Calu3 (cell line): ENCODE measurements around the gene BFSP2. TPM values are rescaled to one million over a fixed set of nuclear protein-coding genes. Genes with fewer than 3 reads are reported as not detected.

ENCODE experiments used
- BruUV-seq: library from RNA; stranded (reverse); fragments of 400-500 nt; replicated peaks from 2 replicates; lab custom pipeline; 2021; lab: Mats Ljungman, UMichigan
- CTCF ChIA-PET: fragments of 300-600 bp; sonication (Branson Sonifier 250); formaldehyde crosslinking; loops from one replicate; lab custom pipeline; 2022; ENCODE audit warnings: antibody characterized with exemption; lab: Charles Lee
- DNase-seq: peaks from one replicate; pipeline ENCODE4 v3.0.0; 2022
- H3K27ac Mint-ChIP-seq: one replicate; pipeline ENCODE4 v1.8.0; 2022; ENCODE audit warnings: mixed read lengths; ENCODE audit not compliant: unreplicated experiment
- H3K27me3 Mint-ChIP-seq: one replicate; pipeline ENCODE4 v1.8.0; 2022; ENCODE audit warnings: mixed read lengths; ENCODE audit not compliant: unreplicated experiment
- H3K36me3 Mint-ChIP-seq: one replicate; pipeline ENCODE4 v1.8.0; 2022; ENCODE audit warnings: mild to moderate bottlenecking, moderate library complexity, mixed read lengths; ENCODE audit not compliant: insufficient read depth, unreplicated experiment
- H3K4me1 Mint-ChIP-seq: one replicate; pipeline ENCODE4 v1.8.0; 2022; ENCODE audit warnings: mild to moderate bottlenecking, low read depth, mixed read lengths; ENCODE audit not compliant: unreplicated experiment
- H3K4me3 Mint-ChIP-seq: one replicate; pipeline ENCODE4 v1.8.0; 2022; ENCODE audit warnings: mild to moderate bottlenecking, low read depth, moderate library complexity, mixed read lengths; ENCODE audit not compliant: unreplicated experiment
- H3K9me3 Mint-ChIP-seq: one replicate; pipeline ENCODE4 v1.8.0; 2022; ENCODE audit warnings: low read depth, mixed read lengths; ENCODE audit not compliant: unreplicated experiment
- CTCF ChIP-seq: fragments of 200-600 bp; IDR thresholded peaks from one replicate; pipeline ENCODE4 v1.8.0; 2022; ENCODE audit warnings: antibody characterized with exemption; ENCODE audit not compliant: unreplicated experiment
- intact Hi-C: fragments of 100-400 bp; cut with micrococcal nuclease; formaldehyde crosslinking; loops from one replicate; pipeline ENCODE4 v1.10.0; 2022; ENCODE audit not compliant: unreplicated experiment
- total RNA-seq: library from RNA; stranded (reverse); gene quantifications from 2 replicates; pipeline ENCODE4 v1.2.3, GENCODE V29; 2022

The BFSP2 gene
- total RNA-seq, 1 experiment from 2014 or later = not detected

GRCh38 chr3:133410191-133410892 lies 10.5 kb downstream of the BFSP2 start:
- Mint-ChIP-seq H3K4me1 (no peaks in the 10 kb centered on the region), H3K4me3 (no peak overlapping the region), H3K9me3 (no peaks in the 10 kb centered on the region), H3K27me3 (peaks cover 100% of the 10 kb centered on the region), H3K36me3 (no peaks in the 10 kb centered on the region), H3K27ac (no peak overlapping the region)
- no peak for DNase-seq
- CTCF ChIA-PET = interaction anchor here (0.5 to 1.1 kb wide), 3 partner anchors 28 to 630 kb away, joined by 3 to 4 read pairs (median 3); no protein-coding TSS in a partner anchor
- TF ChIP-seq CTCF = no peak
- BruUV-seq = no TSS peak
- intact Hi-C loops = no loop called here

- CTCF ChIA-PET = interaction anchor here (0.6 kb wide), 1 partner anchor 77 kb away, joined by 4 read pairs; no protein-coding TSS in a partner anchor
- Mint-ChIP-seq H3K27me3 (peaks cover 91% of the 10 kb centered on the region), H3K4me3 (no peak overlapping the region), H3K9me3 (no peaks in the 10 kb centered on the region), H3K36me3 (no peaks in the 10 kb centered on the region), H3K27ac (no peak overlapping the region), H3K4me1 (no peaks in the 10 kb centered on the region)
- no peak for TF ChIP-seq CTCF
- no peak for DNase-seq
- intact Hi-C loops = no loop called here
- BruUV-seq = no TSS peak
Measured at GRCh38 chr3:133412183-133413132, 12.6 kb downstream of the BFSP2 start.

GRCh38 chr3:133413161-133414020 lies 13.5 kb downstream of the BFSP2 start:
- intact Hi-C loops = no loop called here
- H3K9me3 Mint-ChIP-seq = no peaks in the 10 kb centered on the region
- no TSS peak for BruUV-seq
- no peak overlapping the region for H3K27ac Mint-ChIP-seq
- no peaks in the 10 kb centered on the region for H3K4me1 Mint-ChIP-seq
- H3K36me3 Mint-ChIP-seq = no peaks in the 10 kb centered on the region
- peaks cover 87% of the 10 kb centered on the region for H3K27me3 Mint-ChIP-seq
- H3K4me3 Mint-ChIP-seq = no peak overlapping the region
- CTCF ChIA-PET = interaction anchor here (0.5 to 0.6 kb wide), 2 partner anchors 11 to 76 kb away, joined by 4 to 6 read pairs; no protein-coding TSS in a partner anchor
- DNase-seq = no peak
- no peak for TF ChIP-seq CTCF

- Mint-ChIP-seq H3K27me3 (peaks cover 87% of the 10 kb centered on the region), H3K4me3 (no peak overlapping the region), H3K4me1 (no peaks in the 10 kb centered on the region), H3K9me3 (no peaks in the 10 kb centered on the region), H3K27ac (no peak overlapping the region), H3K36me3 (no peaks in the 10 kb centered on the region)
- CTCF ChIA-PET = interaction anchor here (0.5 kb wide), 1 partner anchor 12 kb away, joined by 6 read pairs; no protein-coding TSS in a partner anchor
- no peak for DNase-seq
- intact Hi-C loops = no loop called here
- no TSS peak for BruUV-seq
- TF ChIP-seq CTCF = no peak
Measured at GRCh38 chr3:133414021-133414392, 14.2 kb downstream of the BFSP2 start.
